Measurements from ENCODE around the gene CHMP3.
"Not testable (repeated sequence)": the region's sequence is repeated elsewhere in the genome, so short reads cannot be mapped to it uniquely, and the experiment has no call there.

Gene CHMP3

GRCh38 chr2:86562922-86563649 is at the start of gene CHMP3:
Gene CHMP3, minus strand, starts transcription at chr2:86563443. Its CDS starts 95 bp downstream, at chr2:86563348.
- peaks cover 23% of the 10 kb centered on the region for H3K36me3 Mint-ChIP-seq (ENCODE audit: low read depth)
- peaks cover 15% of the 10 kb centered on the region for H3K9me3 Mint-ChIP-seq
- peaks cover 36% of the 10 kb centered on the region for H3K4me1 Mint-ChIP-seq
- H3K27ac Mint-ChIP-seq = peak within 1 kb of the TSS; percentile 97
- peaks cover 2% of the 10 kb centered on the region for H3K27me3 Mint-ChIP-seq
- DNase-seq (peak; percentile 97), ATAC-seq (peak; percentile 91)
- peak within 1 kb of the TSS; percentile 93 for H3K4me3 Mint-ChIP-seq

GRCh38 chr2:86610871-86611270 is 47.6 kb upstream of the CHMP3 start:
- H3K36me3 Mint-ChIP-seq (ENCODE audit: low read depth) = peaks cover 45% of the 10 kb centered on the region
- DNase-seq = no peak

GRCh38 chr2:86608832-86609410 is 45.7 kb upstream of the CHMP3 start:
- Mint-ChIP-seq H3K27ac (no peak overlapping the region), H3K36me3 (ENCODE audit: low read depth) (peaks cover 37% of the 10 kb centered on the region), H3K4me1 (peaks cover 17% of the 10 kb centered on the region), H3K27me3 (no peaks in the 10 kb centered on the region), H3K4me3 (no peak overlapping the region), H3K9me3 (no peaks in the 10 kb centered on the region)
- no peak for DNase-seq
- peak; percentile 66 for ATAC-seq

More at GRCh38 chr2:86610871-86611270, 47.6 kb upstream of the CHMP3 start:
- H3K4me3 Mint-ChIP-seq = no peak overlapping the region
- no peaks in the 10 kb centered on the region for H3K27me3 Mint-ChIP-seq
- H3K27ac Mint-ChIP-seq = no peak overlapping the region
- peaks cover 17% of the 10 kb centered on the region for H3K4me1 Mint-ChIP-seq
- no peaks in the 10 kb centered on the region for H3K9me3 Mint-ChIP-seq
- ATAC-seq = no peak

GRCh38 chr2:86603905-86604304 is 40.7 kb upstream of the CHMP3 start:
- Mint-ChIP-seq H3K4me1 (peaks cover 8% of the 10 kb centered on the region), H3K9me3 (no peaks in the 10 kb centered on the region), H3K27ac (no peak overlapping the region), H3K4me3 (no peak overlapping the region), H3K36me3 (ENCODE audit: low read depth) (peaks cover 17% of the 10 kb centered on the region), H3K27me3 (no peaks in the 10 kb centered on the region)
- ATAC-seq (no peak), DNase-seq (no peak)

- H3K4me3 Mint-ChIP-seq = no peak overlapping the region
- no peak overlapping the region for H3K27ac Mint-ChIP-seq
- H3K36me3 Mint-ChIP-seq (ENCODE audit: low read depth) = peaks cover 6% of the 10 kb centered on the region
- no peaks in the 10 kb centered on the region for H3K27me3 Mint-ChIP-seq
- no peaks in the 10 kb centered on the region for H3K9me3 Mint-ChIP-seq
- no peaks in the 10 kb centered on the region for H3K4me1 Mint-ChIP-seq
- DNase-seq = no peak
- no peak for ATAC-seq
Measured at GRCh38 chr2:86598966-86599365, 35.7 kb upstream of the CHMP3 start.

GRCh38 chr2:86596118-86596517 is 32.9 kb upstream of the CHMP3 start:
- Mint-ChIP-seq H3K4me1 (no peaks in the 10 kb centered on the region), H3K4me3 (no peak overlapping the region), H3K27me3 (no peaks in the 10 kb centered on the region), H3K9me3 (no peaks in the 10 kb centered on the region), H3K36me3 (ENCODE audit: low read depth) (no peaks in the 10 kb centered on the region), H3K27ac (no peak overlapping the region)
- DNase-seq (no peak), ATAC-seq (no peak)

GRCh38 chr2:86593266-86593665 is 30.0 kb upstream of the CHMP3 start:
- no peak overlapping the region for H3K27ac Mint-ChIP-seq
- ATAC-seq (no peak), DNase-seq (no peak)
- H3K4me1 Mint-ChIP-seq = no peaks in the 10 kb centered on the region
- no peaks in the 10 kb centered on the region for H3K27me3 Mint-ChIP-seq
- no peaks in the 10 kb centered on the region for H3K36me3 Mint-ChIP-seq (ENCODE audit: low read depth)
- H3K4me3 Mint-ChIP-seq = no peak overlapping the region
- H3K9me3 Mint-ChIP-seq = no peaks in the 10 kb centered on the region

GRCh38 chr2:86592547-86593230 is 29.4 kb upstream of the CHMP3 start:
- no peaks in the 10 kb centered on the region for H3K36me3 Mint-ChIP-seq (ENCODE audit: low read depth)
- H3K4me1 Mint-ChIP-seq = no peaks in the 10 kb centered on the region
- H3K27ac Mint-ChIP-seq = no peak overlapping the region
- no peak for ATAC-seq
- H3K9me3 Mint-ChIP-seq = no peaks in the 10 kb centered on the region
- no peaks in the 10 kb centered on the region for H3K27me3 Mint-ChIP-seq
- no peak overlapping the region for H3K4me3 Mint-ChIP-seq
- DNase-seq = no peak

- H3K27me3 Mint-ChIP-seq; H3K9me3 Mint-ChIP-seq; H3K36me3 Mint-ChIP-seq (ENCODE audit: low read depth); H3K4me1 Mint-ChIP-seq; ATAC-seq; H3K4me3 Mint-ChIP-seq; H3K27ac Mint-ChIP-seq; DNase-seq: not testable (repeated sequence)
Measured at GRCh38 chr2:86589701-86590100, 26.5 kb upstream of the CHMP3 start.

GRCh38 chr2:86584151-86584913 is 21.1 kb upstream of the CHMP3 start:
- DNase-seq = no peak
- H3K4me3 Mint-ChIP-seq = no peak overlapping the region
- ATAC-seq = peak; percentile 79
- H3K27me3 Mint-ChIP-seq = no peaks in the 10 kb centered on the region
- H3K9me3 Mint-ChIP-seq = no peaks in the 10 kb centered on the region
- peaks cover 14% of the 10 kb centered on the region for H3K4me1 Mint-ChIP-seq
- H3K27ac Mint-ChIP-seq = peak overlapping the region; percentile 63
- no peaks in the 10 kb centered on the region for H3K36me3 Mint-ChIP-seq (ENCODE audit: low read depth)

GRCh38 chr2:86580560-86580959 is 17.3 kb upstream of the CHMP3 start:
- Mint-ChIP-seq H3K4me3 (no peak overlapping the region), H3K27me3 (no peaks in the 10 kb centered on the region), H3K36me3 (ENCODE audit: low read depth) (no peaks in the 10 kb centered on the region), H3K9me3 (peaks cover 4% of the 10 kb centered on the region), H3K4me1 (peaks cover 14% of the 10 kb centered on the region), H3K27ac (no peak overlapping the region)
- ATAC-seq (no peak), DNase-seq (no peak)

GRCh38 chr2:86577817-86578456 is 14.7 kb upstream of the CHMP3 start:
- no peak for DNase-seq
- peaks cover 4% of the 10 kb centered on the region for H3K9me3 Mint-ChIP-seq
- H3K4me3 Mint-ChIP-seq = no peak overlapping the region
- no peaks in the 10 kb centered on the region for H3K36me3 Mint-ChIP-seq (ENCODE audit: low read depth)
- ATAC-seq = no peak
- H3K27me3 Mint-ChIP-seq = no peaks in the 10 kb centered on the region
- H3K4me1 Mint-ChIP-seq = peaks cover 2% of the 10 kb centered on the region
- H3K27ac Mint-ChIP-seq = no peak overlapping the region

GRCh38 chr2:86570059-86570458 is 6.8 kb upstream of the CHMP3 start:
- no peaks in the 10 kb centered on the region for H3K36me3 Mint-ChIP-seq (ENCODE audit: low read depth)
- DNase-seq (no peak), ATAC-seq (no peak)
- no peak overlapping the region for H3K27ac Mint-ChIP-seq
- no peak overlapping the region for H3K4me3 Mint-ChIP-seq
- no peaks in the 10 kb centered on the region for H3K9me3 Mint-ChIP-seq
- H3K4me1 Mint-ChIP-seq = no peaks in the 10 kb centered on the region
- no peaks in the 10 kb centered on the region for H3K27me3 Mint-ChIP-seq

GRCh38 chr2:86566821-86567190 is 3.6 kb upstream of the CHMP3 start:
- Mint-ChIP-seq H3K27ac (no peak overlapping the region), H3K36me3 (ENCODE audit: low read depth) (peaks cover 8% of the 10 kb centered on the region)

More at GRCh38 chr2:86566821-86567190, 3.6 kb upstream of the CHMP3 start:
- H3K9me3 Mint-ChIP-seq = peaks cover 15% of the 10 kb centered on the region
- H3K27me3 Mint-ChIP-seq = peaks cover 2% of the 10 kb centered on the region
- peaks cover 22% of the 10 kb centered on the region for H3K4me1 Mint-ChIP-seq
- DNase-seq = no peak
- H3K4me3 Mint-ChIP-seq = no peak overlapping the region
- ATAC-seq = no peak

Measured in activated naive CD8-positive, alpha-beta T cell treated with anti-CD3 and anti-CD28 coated beads, Interleukin-2, amount 50 U/mL, for 24 hours (primary cell).